ENCODE data around the gene TM9SF4.
A peak's percentile ranks its signal among the peaks of the same experiment; 100 is the strongest.
"Not testable (repeated sequence)": the region's sequence is repeated elsewhere in the genome, so short reads cannot be mapped to it uniquely, and the experiment has no call there.

The TM9SF4 gene

DNA sequence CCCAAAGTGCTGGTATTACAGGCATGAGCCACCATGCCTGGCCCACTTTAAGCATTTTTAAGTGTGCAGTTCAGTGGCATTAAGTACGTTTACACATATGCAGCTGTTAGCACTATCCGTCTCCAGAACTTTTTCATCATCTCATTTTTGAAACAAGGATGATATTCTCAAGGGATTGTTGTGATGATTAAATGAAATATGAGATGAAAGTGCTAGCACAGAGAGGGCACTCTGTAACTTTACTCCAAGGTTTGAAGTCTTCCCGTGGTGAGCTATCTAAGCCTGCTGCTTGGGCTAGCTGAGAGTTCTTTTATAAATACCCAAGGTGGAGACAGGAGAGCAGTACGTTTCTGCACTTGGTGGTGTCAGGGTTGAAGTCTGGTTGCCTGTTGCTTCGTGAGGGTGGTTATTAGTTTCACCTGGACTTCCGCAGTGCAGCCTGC, 6.6 kb downstream of the TM9SF4 start:
- H3K4me3 ChIP-seq (ENCODE audit: low read depth, low read length), result no peak overlapping the region
- H3K9ac ChIP-seq, result no peak overlapping the region
- H3K9me3 ChIP-seq (ENCODE audit: control insufficient read depth, low read length), result no peaks in the 10 kb centered on the region
- TF ChIP-seq CTCF (IDR thresholded peaks at IDR 0.05), result no peak
- H3K4me2 ChIP-seq (ENCODE audit: low read length), result no peak overlapping the region
- no peaks in the 10 kb centered on the region for H3K27me3 ChIP-seq (ENCODE audit: control insufficient read depth, insufficient read depth, low read length)
- peak overlapping the region; percentile 35 for H3K27ac ChIP-seq
- H2AFZ ChIP-seq, result no peak overlapping the region
- peaks cover 20% of the 10 kb centered on the region for H3K4me1 ChIP-seq
- H3K79me2 ChIP-seq, result peaks cover 36% of the 10 kb centered on the region
- H3K36me3 ChIP-seq (ENCODE audit: control insufficient read depth, insufficient read depth, low read length), result no peaks in the 10 kb centered on the region

GRCh38 chr20:32116796-32117195, 7.3 kb downstream of the TM9SF4 start:
- H3K4me3 ChIP-seq (ENCODE audit: low read depth, low read length); H3K9ac ChIP-seq; H2AFZ ChIP-seq; H3K27me3 ChIP-seq (ENCODE audit: control insufficient read depth, insufficient read depth, low read length); H3K27ac ChIP-seq; H3K4me2 ChIP-seq (ENCODE audit: low read length); H3K9me3 ChIP-seq (ENCODE audit: control insufficient read depth, low read length); H3K36me3 ChIP-seq (ENCODE audit: control insufficient read depth, insufficient read depth, low read length): not testable (repeated sequence)
- peaks cover 29% of the 10 kb centered on the region for H3K79me2 ChIP-seq
- peaks cover 16% of the 10 kb centered on the region for H3K4me1 ChIP-seq

DNA sequence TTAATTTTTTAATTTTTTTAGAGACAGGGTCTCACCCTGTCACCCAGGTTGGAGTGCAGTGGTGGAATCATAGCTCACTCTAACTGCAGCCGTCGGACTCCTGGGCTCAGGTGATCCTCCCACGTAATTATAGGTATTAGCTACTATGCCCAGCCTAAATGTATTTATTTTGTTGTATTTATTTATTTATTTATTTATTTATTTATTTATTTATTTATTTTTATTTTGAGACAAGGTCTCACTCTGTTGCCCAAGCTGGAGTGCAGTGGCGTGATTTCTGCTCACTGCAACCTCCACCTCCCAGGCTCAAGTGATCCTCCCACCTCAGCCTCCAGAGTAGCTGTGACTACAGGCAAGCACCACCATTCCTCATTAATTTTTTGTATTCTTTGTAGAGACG, 8.9 kb downstream of the TM9SF4 start:
- H3K4me1 ChIP-seq, result peaks cover 16% of the 10 kb centered on the region
- not testable (repeated sequence) for H3K9me3 ChIP-seq (ENCODE audit: control insufficient read depth, low read length); H2AFZ ChIP-seq; H3K27ac ChIP-seq; H3K4me2 ChIP-seq (ENCODE audit: low read length); H3K36me3 ChIP-seq (ENCODE audit: control insufficient read depth, insufficient read depth, low read length); H3K9ac ChIP-seq; H3K4me3 ChIP-seq (ENCODE audit: low read depth, low read length); H3K27me3 ChIP-seq (ENCODE audit: control insufficient read depth, insufficient read depth, low read length)
- H3K79me2 ChIP-seq, result peaks cover 21% of the 10 kb centered on the region

DNA sequence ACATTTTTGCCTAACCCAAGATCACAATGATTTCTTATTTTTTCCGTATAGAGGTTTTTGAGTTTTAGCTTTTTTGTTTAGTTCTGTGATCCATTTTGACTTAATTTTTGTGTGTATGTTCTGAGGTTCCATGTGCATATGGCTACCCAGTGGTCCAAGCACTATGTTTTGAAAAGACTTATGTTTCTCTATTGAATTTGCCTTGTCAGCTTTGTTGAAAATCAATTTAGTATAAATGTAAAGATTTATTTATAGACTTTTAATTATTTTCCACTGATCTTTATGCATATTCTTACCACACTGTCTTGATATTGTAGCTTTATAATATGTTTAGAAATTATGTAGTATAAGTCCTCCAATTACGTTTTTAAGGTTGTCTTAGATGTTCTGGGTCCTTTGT, 10.2 kb downstream of the TM9SF4 start:
- no peak overlapping the region for H3K4me2 ChIP-seq (ENCODE audit: low read length)
- H3K36me3 ChIP-seq (ENCODE audit: control insufficient read depth, insufficient read depth, low read length), result no peaks in the 10 kb centered on the region
- peaks cover 16% of the 10 kb centered on the region for H3K4me1 ChIP-seq
- H3K79me2 ChIP-seq, result peaks cover 25% of the 10 kb centered on the region
- no peak overlapping the region for H3K4me3 ChIP-seq (ENCODE audit: low read depth, low read length)
- H2AFZ ChIP-seq, result no peak overlapping the region
- no peaks in the 10 kb centered on the region for H3K9me3 ChIP-seq (ENCODE audit: control insufficient read depth, low read length)
- H3K27ac ChIP-seq, result no peak overlapping the region
- H3K9ac ChIP-seq, result no peak overlapping the region
- no peaks in the 10 kb centered on the region for H3K27me3 ChIP-seq (ENCODE audit: control insufficient read depth, insufficient read depth, low read length)
- TF ChIP-seq CTCF (IDR thresholded peaks at IDR 0.05), result no peak

DNA sequence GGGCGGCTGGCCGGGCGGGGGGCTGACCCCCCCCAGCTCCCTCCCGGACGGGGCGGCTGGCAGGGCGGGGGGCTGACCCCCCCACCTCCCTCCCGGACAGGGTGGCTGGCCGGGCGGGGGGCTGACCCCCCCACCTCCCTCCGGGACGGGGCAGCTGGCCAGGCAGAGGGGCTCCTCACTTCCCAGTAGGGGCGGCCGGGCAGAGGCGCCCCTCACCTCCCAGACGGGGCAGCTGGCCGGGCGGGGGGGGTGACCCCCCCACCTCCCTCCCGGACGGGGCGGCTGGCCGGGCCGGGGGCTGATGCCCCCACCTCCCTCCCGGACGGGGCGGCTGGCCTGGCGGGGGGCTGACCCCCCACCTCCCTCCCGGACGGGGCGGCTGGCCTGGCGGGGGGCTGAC, 12.4 kb downstream of the TM9SF4 start:
- not testable (repeated sequence) for H3K9ac ChIP-seq; H3K27me3 ChIP-seq (ENCODE audit: control insufficient read depth, insufficient read depth, low read length); H3K9me3 ChIP-seq (ENCODE audit: control insufficient read depth, low read length); H3K4me3 ChIP-seq (ENCODE audit: low read depth, low read length); H2AFZ ChIP-seq; H3K36me3 ChIP-seq (ENCODE audit: control insufficient read depth, insufficient read depth, low read length); H3K27ac ChIP-seq; H3K4me2 ChIP-seq (ENCODE audit: low read length)
- peaks cover 39% of the 10 kb centered on the region for H3K79me2 ChIP-seq
- H3K4me1 ChIP-seq, result peaks cover 13% of the 10 kb centered on the region

GRCh38 chr20:32123088-32123487, 13.6 kb downstream of the TM9SF4 start:
- Histone ChIP-seq H3K27me3 (ENCODE audit: control insufficient read depth, insufficient read depth, low read length) (no peaks in the 10 kb centered on the region), H3K4me1 (peaks cover 20% of the 10 kb centered on the region), H3K4me2 (ENCODE audit: low read length) (no peak overlapping the region), H2AFZ (no peak overlapping the region), H3K36me3 (ENCODE audit: control insufficient read depth, insufficient read depth, low read length) (no peaks in the 10 kb centered on the region), H3K9me3 (ENCODE audit: control insufficient read depth, low read length) (no peaks in the 10 kb centered on the region), H3K4me3 (ENCODE audit: low read depth, low read length) (no peak overlapping the region), H3K9ac (no peak overlapping the region), H3K27ac (no peak overlapping the region), H3K79me2 (peaks cover 44% of the 10 kb centered on the region)
- no peak for TF ChIP-seq CTCF (IDR thresholded peaks at IDR 0.05)

All from parathyroid adenoma (tissue), 2 donors.